Right lobe of liver (tissue), 4 donors: ENCODE data around the gene SCNN1A.

Experiments
- CTCF ChIP-seq, 4 donors: fragments of 200-600 bp in 3 of 4; fragments of 450-650 bp in 1 of 4; IDR thresholded peaks; one replicate each; pipeline versions ENCODE4 v1.5.1 to v1.8.0; 2016 to 2022; ENCODE audit warnings: antibody characterized with exemption in 4 of 4, mild to moderate bottlenecking in 2 of 4
- POLR2A ChIP-seq: fragments of 450-650 bp; IDR thresholded peaks from one replicate; pipeline ENCODE4 v1.6.1; 2017; ENCODE audit warnings: antibody characterized with exemption, mild to moderate bottlenecking
- donor health status: DM: no; HTN: no; CAD: no.
- donor health status: DM: no; HTN: no; CAD: no.
- donor health status: DM: no; HTN: yes; CAD: no.

GRCh38 chr12:6306599-6307220 lies 68.7 kb downstream of the SCNN1A start:
- TF ChIP-seq CTCF (IDR thresholded peaks at IDR 0.05): no peak
- no peak for TF ChIP-seq POLR2A
